Measurements from ENCODE around the gene GASK1A. TPM values are rescaled to one million over a fixed set of nuclear protein-coding genes. Genes with fewer than 3 reads are reported as not detected.
A peak's percentile ranks its signal among the peaks of the same experiment; 100 is the strongest.

The GASK1A gene
- polyA plus RNA-seq, 4 donors: 0.27 to 3.3 (median 1.4) TPM

DNA sequence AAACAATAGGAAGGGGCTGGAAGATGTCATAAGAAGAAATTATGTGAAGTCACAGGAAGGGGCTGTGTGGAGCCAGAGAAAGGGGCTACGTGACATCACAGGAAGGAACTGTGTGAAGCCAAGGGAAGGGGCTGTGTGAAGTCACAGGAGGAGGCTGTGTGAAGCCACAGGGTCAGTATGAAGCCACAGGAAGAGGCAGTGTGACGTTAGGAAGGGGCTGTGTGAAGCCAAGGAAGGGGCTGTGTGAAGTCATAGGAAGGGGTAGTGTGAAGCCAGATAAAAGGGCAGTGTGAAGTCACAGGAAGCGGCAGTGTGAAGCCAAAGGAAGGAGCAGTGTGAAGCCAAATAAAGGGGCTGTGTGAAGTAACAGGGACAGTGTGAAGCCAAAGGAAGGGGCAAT, 32.5 kb downstream of the GASK1A start:
- H3K27ac ChIP-seq (ENCODE audit: low read depth in 1 of 3, low read length in 2 of 3): no peak overlapping the region
- no peak for DNase-seq

DNA sequence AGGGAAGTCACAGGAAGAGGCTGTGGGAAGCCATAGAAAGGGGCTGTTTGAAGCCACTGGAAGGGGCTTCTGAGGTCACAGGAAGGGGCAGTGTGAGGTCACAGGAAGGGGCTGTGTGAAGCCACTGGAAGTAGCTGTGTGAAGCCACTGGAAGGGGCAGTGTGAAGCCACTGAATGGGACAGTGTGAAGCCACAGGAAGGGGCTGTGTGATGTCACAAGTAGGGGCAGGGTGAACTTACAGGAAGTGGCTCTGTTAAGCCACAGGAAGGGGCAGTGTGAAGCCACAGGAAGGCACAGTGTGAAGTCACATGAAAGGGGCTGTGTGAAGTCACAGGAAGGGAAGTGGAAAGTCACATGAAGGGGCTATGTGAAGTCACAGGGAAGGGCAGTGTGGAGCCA, 33.1 kb downstream of the GASK1A start:
- Histone ChIP-seq H3K27ac (ENCODE audit: low read depth in 1 of 3, low read length in 2 of 3) (no peak overlapping the region), H3K4me3 (ENCODE audit: low read depth in 1 of 3, low read length in 3 of 3) (no peak overlapping the region), H3K36me3 (ENCODE audit: control insufficient read depth in 3 of 3, insufficient read depth in 2 of 3, low read depth in 1 of 3, low read length in 3 of 3) (no peaks in the 10 kb centered on the region), H3K9me3 (ENCODE audit: control insufficient read depth in 2 of 2, insufficient read depth in 1 of 2, low read depth in 1 of 2, low read length in 1 of 2) (peaks cover 0 to 40% of the 10 kb centered on the region in 2 donors), H3K4me1 (ENCODE audit: control insufficient read depth in 3 of 3, insufficient read depth in 2 of 3, low read depth in 1 of 3, low read length in 2 of 3) (no peaks in the 10 kb centered on the region), H3K27me3 (ENCODE audit: control insufficient read depth in 3 of 3, insufficient read depth in 3 of 3, low read length in 3 of 3) (no peaks in the 10 kb centered on the region)
- no peak for DNase-seq
- no peak for FAIRE-seq

More for the DNA sequence above, 32.5 kb downstream of the GASK1A start:
- 79 to 88% (median 81%) methylated on average over 3 of the region's 3 CpGs for WGBS, 3 donors
- H3K4me3 ChIP-seq (ENCODE audit: low read depth in 1 of 3, low read length in 3 of 3): no peak overlapping the region
- no peak for FAIRE-seq
- peaks cover 0 to 34% of the 10 kb centered on the region in 2 donors for H3K9me3 ChIP-seq (ENCODE audit: control insufficient read depth in 2 of 2, insufficient read depth in 1 of 2, low read depth in 1 of 2, low read length in 1 of 2)
- H3K4me1 ChIP-seq (ENCODE audit: control insufficient read depth in 3 of 3, insufficient read depth in 2 of 3, low read depth in 1 of 3, low read length in 2 of 3): no peaks in the 10 kb centered on the region
- no peaks in the 10 kb centered on the region for H3K36me3 ChIP-seq (ENCODE audit: control insufficient read depth in 3 of 3, insufficient read depth in 2 of 3, low read depth in 1 of 3, low read length in 3 of 3)
- H3K27me3 ChIP-seq (ENCODE audit: control insufficient read depth in 3 of 3, insufficient read depth in 3 of 3, low read length in 3 of 3): no peaks in the 10 kb centered on the region

DNA sequence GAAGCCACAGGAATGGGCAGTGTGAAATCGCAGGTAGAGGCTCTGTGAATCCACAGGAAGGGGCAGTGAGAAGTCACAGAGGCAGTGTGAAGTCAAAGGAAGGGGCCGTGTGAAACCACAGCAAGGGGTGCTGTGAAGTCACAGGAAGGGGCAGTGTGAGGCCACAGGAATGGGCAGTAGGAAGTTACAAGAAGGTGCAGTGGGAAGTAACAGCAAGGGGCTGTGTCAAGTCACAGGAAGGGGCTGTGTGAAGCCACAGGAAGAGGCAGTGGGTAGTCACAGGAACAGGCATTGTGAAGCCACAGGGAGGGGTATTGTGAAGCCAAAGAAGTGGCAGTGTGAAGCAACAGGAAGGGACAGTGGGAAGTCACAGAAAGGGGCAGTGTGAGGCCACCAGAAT, 34.1 kb downstream of the GASK1A start:
- Histone ChIP-seq H3K27ac (ENCODE audit: low read depth in 1 of 3, low read length in 2 of 3) (peak overlapping the region in 1 of 3 donors; percentile 3), H3K36me3 (ENCODE audit: control insufficient read depth in 3 of 3, insufficient read depth in 2 of 3, low read depth in 1 of 3, low read length in 3 of 3) (no peaks in the 10 kb centered on the region), H3K4me1 (ENCODE audit: control insufficient read depth in 3 of 3, insufficient read depth in 2 of 3, low read depth in 1 of 3, low read length in 2 of 3) (peaks cover 0 to 2% (median 0%) of the 10 kb centered on the region in 3 donors), H3K27me3 (ENCODE audit: control insufficient read depth in 3 of 3, insufficient read depth in 3 of 3, low read length in 3 of 3) (no peaks in the 10 kb centered on the region), H3K9me3 (ENCODE audit: control insufficient read depth in 2 of 2, insufficient read depth in 1 of 2, low read depth in 1 of 2, low read length in 1 of 2) (peaks cover 0 to 46% of the 10 kb centered on the region in 2 donors), H3K4me3 (ENCODE audit: low read depth in 1 of 3, low read length in 3 of 3) (no peak overlapping the region)
- WGBS, 3 donors: 80 to 89% (median 85%) methylated on average over 2 of the region's 2 CpGs
- DNase-seq: no peak
- no peak for FAIRE-seq

DNA sequence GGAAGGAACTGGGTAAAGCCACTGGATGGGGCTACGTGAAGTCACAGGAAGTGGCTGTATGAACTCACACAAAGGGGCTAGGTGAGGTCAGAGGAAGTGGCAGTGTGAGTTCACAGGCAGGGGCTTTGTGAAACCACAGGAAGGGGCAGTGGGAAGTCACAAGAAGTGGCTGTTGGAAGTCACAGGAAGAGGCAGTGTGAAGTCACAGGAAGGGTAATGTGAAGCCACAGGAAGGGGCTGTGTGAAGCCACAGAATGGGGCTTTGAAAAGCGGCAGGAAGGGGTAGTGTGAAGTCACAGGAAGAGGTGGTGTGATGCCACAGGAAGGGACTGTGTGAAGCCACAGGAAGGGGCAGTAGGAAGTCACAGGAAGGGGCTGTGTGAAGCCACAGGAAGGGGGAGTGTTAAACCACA, 34.6 kb downstream of the GASK1A start:
- peak overlapping the region in 1 of 3 donors; percentile 3 for H3K27ac ChIP-seq (ENCODE audit: low read depth in 1 of 3, low read length in 2 of 3)
- DNase-seq (no peak), FAIRE-seq (no peak)
- peaks cover 0 to 7% (median 0%) of the 10 kb centered on the region in 3 donors for H3K4me1 ChIP-seq (ENCODE audit: control insufficient read depth in 3 of 3, insufficient read depth in 2 of 3, low read depth in 1 of 3, low read length in 2 of 3)
- no peaks in the 10 kb centered on the region for H3K36me3 ChIP-seq (ENCODE audit: control insufficient read depth in 3 of 3, insufficient read depth in 2 of 3, low read depth in 1 of 3, low read length in 3 of 3)
- peaks cover 0 to 46% of the 10 kb centered on the region in 2 donors for H3K9me3 ChIP-seq (ENCODE audit: control insufficient read depth in 2 of 2, insufficient read depth in 1 of 2, low read depth in 1 of 2, low read length in 1 of 2)
- WGBS, 3 donors: 57 to 85% (median 72%) methylated on average over 2 of the region's 2 CpGs
- H3K4me3 ChIP-seq (ENCODE audit: low read depth in 1 of 3, low read length in 3 of 3): no peak overlapping the region
- H3K27me3 ChIP-seq (ENCODE audit: control insufficient read depth in 3 of 3, insufficient read depth in 3 of 3, low read length in 3 of 3): no peaks in the 10 kb centered on the region

DNA sequence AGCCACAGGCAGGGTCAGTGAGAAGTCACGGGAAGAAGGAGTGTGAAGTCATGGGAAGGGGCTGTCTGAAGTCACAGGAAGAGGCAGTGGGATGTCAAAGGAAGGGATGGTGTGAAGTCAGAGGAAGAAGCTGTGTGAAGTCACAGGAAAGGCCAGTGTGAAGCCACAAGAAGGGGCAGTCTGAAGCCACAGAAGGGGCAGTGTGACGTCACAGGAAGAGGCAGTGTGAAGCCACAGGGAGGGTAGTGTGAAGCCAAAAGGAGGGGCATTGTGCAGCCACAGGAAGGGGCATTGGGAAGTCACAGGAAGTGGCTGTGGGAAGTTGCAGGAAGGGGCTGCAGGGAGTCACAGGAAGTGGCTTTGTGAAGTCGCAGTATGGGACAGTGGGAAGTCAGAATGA, 35.1 kb downstream of the GASK1A start:
- 57 to 77% (median 75%) methylated on average over 3 of the region's 3 CpGs for WGBS, 3 donors
- FAIRE-seq: no peak

DNA sequence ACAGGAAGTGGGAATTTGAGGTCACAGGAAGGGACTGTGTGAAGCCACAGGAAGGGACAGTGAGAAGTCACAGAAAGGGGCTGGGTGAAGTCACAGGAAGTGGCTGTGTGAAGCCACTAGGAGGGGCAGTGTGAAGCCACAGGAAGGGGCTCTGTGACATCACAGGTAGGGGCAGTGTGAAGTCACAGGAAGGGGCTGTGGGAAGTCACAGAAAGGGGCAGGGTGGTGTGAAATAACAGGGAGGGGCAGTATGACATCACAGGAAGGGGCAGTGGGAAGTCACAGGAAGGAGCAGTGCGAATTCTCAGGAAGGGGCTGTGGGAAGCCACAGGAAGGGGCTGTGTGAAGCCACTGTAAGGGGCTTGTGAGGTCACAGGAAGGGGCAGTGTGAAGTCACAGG, 35.8 kb downstream of the GASK1A start:
- Histone ChIP-seq H3K4me1 (ENCODE audit: control insufficient read depth in 3 of 3, insufficient read depth in 2 of 3, low read depth in 1 of 3, low read length in 2 of 3) (peaks cover 0 to 18% (median 0%) of the 10 kb centered on the region in 3 donors), H3K9me3 (ENCODE audit: control insufficient read depth in 2 of 2, insufficient read depth in 1 of 2, low read depth in 1 of 2, low read length in 1 of 2) (peaks cover 0 to 46% of the 10 kb centered on the region in 2 donors), H3K27me3 (ENCODE audit: control insufficient read depth in 3 of 3, insufficient read depth in 3 of 3, low read length in 3 of 3) (no peaks in the 10 kb centered on the region), H3K36me3 (ENCODE audit: control insufficient read depth in 3 of 3, insufficient read depth in 2 of 3, low read depth in 1 of 3, low read length in 3 of 3) (no peaks in the 10 kb centered on the region), H3K4me3 (ENCODE audit: low read depth in 1 of 3, low read length in 3 of 3) (no peak overlapping the region), H3K27ac (ENCODE audit: low read depth in 1 of 3, low read length in 2 of 3) (no peak overlapping the region)
- WGBS, 3 donors: 63 to 75% (median 71%) methylated on average over 1 of the region's 1 CpG
- DNase-seq (no peak), FAIRE-seq (no peak)

More for the DNA sequence above, 35.1 kb downstream of the GASK1A start:
- H3K27me3 ChIP-seq (ENCODE audit: control insufficient read depth in 3 of 3, insufficient read depth in 3 of 3, low read length in 3 of 3): no peaks in the 10 kb centered on the region
- H3K9me3 ChIP-seq (ENCODE audit: control insufficient read depth in 2 of 2, insufficient read depth in 1 of 2, low read depth in 1 of 2, low read length in 1 of 2): peaks cover 0 to 46% of the 10 kb centered on the region in 2 donors
- peaks cover 0 to 11% (median 0%) of the 10 kb centered on the region in 3 donors for H3K4me1 ChIP-seq (ENCODE audit: control insufficient read depth in 3 of 3, insufficient read depth in 2 of 3, low read depth in 1 of 3, low read length in 2 of 3)
- no peak for DNase-seq
- H3K4me3 ChIP-seq (ENCODE audit: low read depth in 1 of 3, low read length in 3 of 3): no peak overlapping the region
- H3K27ac ChIP-seq (ENCODE audit: low read depth in 1 of 3, low read length in 2 of 3): peak overlapping the region in 1 of 3 donors; percentile 40
- no peaks in the 10 kb centered on the region for H3K36me3 ChIP-seq (ENCODE audit: control insufficient read depth in 3 of 3, insufficient read depth in 2 of 3, low read depth in 1 of 3, low read length in 3 of 3)

DNA sequence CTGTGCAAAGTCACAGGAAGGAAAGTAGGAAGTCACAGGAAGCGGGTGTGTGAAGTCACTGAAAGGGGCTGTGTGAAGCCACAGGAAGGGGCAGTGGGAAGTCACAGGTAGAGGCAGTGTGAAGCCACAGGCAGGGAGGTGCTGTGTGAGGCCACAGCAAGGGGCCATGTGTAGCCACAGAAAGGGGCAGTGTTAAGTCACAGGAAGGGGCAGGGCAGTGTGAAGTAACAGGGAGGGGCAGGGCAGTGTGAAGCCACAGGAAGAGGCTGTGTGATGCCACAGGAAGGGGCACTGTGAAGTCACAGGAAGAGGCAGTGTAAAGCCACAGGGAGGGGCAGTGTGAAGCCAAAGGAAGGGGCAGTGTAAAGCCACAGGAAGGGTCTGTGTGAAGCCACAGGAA, 36.5 kb downstream of the GASK1A start:
- Histone ChIP-seq H3K9me3 (ENCODE audit: control insufficient read depth in 2 of 2, insufficient read depth in 1 of 2, low read depth in 1 of 2, low read length in 1 of 2) (peaks cover 0 to 46% of the 10 kb centered on the region in 2 donors), H3K27ac (ENCODE audit: low read depth in 1 of 3, low read length in 2 of 3) (peak overlapping the region in 1 of 3 donors; percentile 10), H3K4me3 (ENCODE audit: low read depth in 1 of 3, low read length in 3 of 3) (no peak overlapping the region), H3K4me1 (ENCODE audit: control insufficient read depth in 3 of 3, insufficient read depth in 2 of 3, low read depth in 1 of 3, low read length in 2 of 3) (peaks cover 0 to 24% (median 0%) of the 10 kb centered on the region in 3 donors), H3K36me3 (ENCODE audit: control insufficient read depth in 3 of 3, insufficient read depth in 2 of 3, low read depth in 1 of 3, low read length in 3 of 3) (no peaks in the 10 kb centered on the region), H3K27me3 (ENCODE audit: control insufficient read depth in 3 of 3, insufficient read depth in 3 of 3, low read length in 3 of 3) (no peaks in the 10 kb centered on the region)
- no peak for DNase-seq
- WGBS, 3 donors: 62 to 87% (median 81%) methylated on average over 1 of the region's 1 CpG
- FAIRE-seq: no peak

DNA sequence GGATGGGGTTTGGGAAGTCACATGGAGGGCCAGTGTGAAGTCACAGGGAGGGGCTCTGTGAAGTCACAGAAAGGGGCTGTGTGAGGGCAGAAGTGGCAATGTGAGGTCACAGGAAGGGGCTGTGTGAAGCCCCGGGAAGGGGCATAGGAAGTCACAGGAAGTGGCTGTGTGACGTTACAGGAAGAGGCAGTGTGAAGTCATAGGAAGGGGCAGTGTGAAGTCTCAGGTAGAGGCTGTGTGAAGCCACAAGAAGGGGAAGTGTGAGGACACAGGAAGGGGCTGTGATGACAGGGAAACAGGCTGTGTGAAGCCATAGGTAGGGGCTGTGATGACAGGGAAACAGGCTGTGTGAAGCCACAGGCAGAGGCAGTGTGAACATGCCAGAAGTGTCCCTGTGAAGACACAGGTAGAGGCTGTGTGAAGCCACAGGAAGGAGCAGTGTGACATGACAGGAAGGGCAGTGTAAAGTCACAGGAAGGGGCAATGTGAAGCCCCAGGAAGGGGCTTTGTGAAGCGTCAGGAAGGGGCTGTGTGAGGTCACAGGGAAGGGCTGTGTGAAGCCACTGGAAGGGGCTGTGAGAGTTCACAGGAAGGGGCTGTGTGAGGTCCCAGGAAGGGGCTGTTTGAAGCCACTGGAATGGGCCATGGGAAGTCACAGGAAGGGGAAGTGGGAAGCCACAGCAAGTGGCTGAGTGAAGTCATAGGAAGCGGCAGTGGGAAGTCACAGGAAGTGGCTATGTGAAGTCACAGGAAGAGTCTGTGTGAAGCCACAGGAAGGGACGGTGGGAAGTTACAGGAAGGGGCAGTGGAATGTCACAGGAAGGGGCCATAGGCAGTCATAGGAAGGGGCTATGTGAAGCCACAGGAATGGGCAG, 37.1 kb downstream of the GASK1A start:
- Histone ChIP-seq H3K27ac (ENCODE audit: low read depth in 1 of 3, low read length in 2 of 3) (peak overlapping the region in 1 of 3 donors; percentile 10), H3K36me3 (ENCODE audit: control insufficient read depth in 3 of 3, insufficient read depth in 2 of 3, low read depth in 1 of 3, low read length in 3 of 3) (no peaks in the 10 kb centered on the region), H3K4me1 (ENCODE audit: control insufficient read depth in 3 of 3, insufficient read depth in 2 of 3, low read depth in 1 of 3, low read length in 2 of 3) (peaks cover 0 to 25% (median 0%) of the 10 kb centered on the region in 3 donors), H3K27me3 (ENCODE audit: control insufficient read depth in 3 of 3, insufficient read depth in 3 of 3, low read length in 3 of 3) (no peaks in the 10 kb centered on the region), H3K9me3 (ENCODE audit: control insufficient read depth in 2 of 2, insufficient read depth in 1 of 2, low read depth in 1 of 2, low read length in 1 of 2) (peaks cover 0 to 52% of the 10 kb centered on the region in 2 donors), H3K4me3 (ENCODE audit: low read depth in 1 of 3, low read length in 3 of 3) (no peak overlapping the region)
- FAIRE-seq: no peak
- DNase-seq: no peak
- WGBS, 3 donors: 63 to 73% (median 65%) methylated on average over 5 of the region's 5 CpGs

All from small intestine (tissue), 7 donors.